H9 (cell line): ENCODE results near the gene PARM1. TPM values are rescaled to one million over a fixed set of nuclear protein-coding genes. Genes with fewer than 3 reads are reported as not detected.

ENCODE experiments used
- DNase-seq: peaks from one replicate; pipeline ENCODE4 v3.0.0-alpha.2; 2017
- H2AFZ ChIP-seq: one replicate; pipeline ENCODE4 v1.6.1; 2013; ENCODE audit warnings: mild to moderate bottlenecking, low read length, control low read depth, moderate library complexity
- H2AK5ac ChIP-seq: 2 replicates; pipeline ENCODE4 v1.6.1; 2013; ENCODE audit warnings: low read length, control low read depth, mixed read lengths; ENCODE audit not compliant: insufficient read length
- H2BK120ac ChIP-seq: one replicate; pipeline ENCODE4 v1.6.1; 2013; ENCODE audit warnings: low read depth, mild to moderate bottlenecking, low read length, control low read depth, inconsistent platforms; ENCODE audit not compliant: poor library complexity, severe bottlenecking
- H2BK12ac ChIP-seq: 2 replicates; pipeline ENCODE4 v1.6.1; 2013; ENCODE audit warnings: low read length, control low read depth, mixed read lengths, low read depth; ENCODE audit not compliant: insufficient read length
- H2BK15ac ChIP-seq: 2 replicates; pipeline ENCODE4 v1.6.1; 2013; ENCODE audit warnings: low read depth, low read length, control low read depth
- H2BK20ac ChIP-seq: one replicate; pipeline ENCODE4 v1.6.1; 2013; ENCODE audit warnings: low read depth, mild to moderate bottlenecking, low read length, control low read depth, inconsistent platforms; ENCODE audit not compliant: poor library complexity, severe bottlenecking
- H2BK5ac ChIP-seq: 2 replicates; pipeline ENCODE4 v1.6.1; 2013; ENCODE audit warnings: low read length, control low read depth, mixed read lengths; ENCODE audit not compliant: insufficient read length
- H3K14ac ChIP-seq: 2 replicates; pipeline ENCODE4 v1.6.1; 2013; ENCODE audit warnings: low read length, control low read depth; ENCODE audit not compliant: insufficient read depth
- H3K18ac ChIP-seq: 2 replicates; pipeline ENCODE4 v1.6.1; 2013; ENCODE audit warnings: low read depth, mild to moderate bottlenecking, mixed read lengths, low read length, control low read depth; ENCODE audit not compliant: insufficient read length
- H3K23ac ChIP-seq: 2 replicates; pipeline ENCODE4 v1.6.1; 2013; ENCODE audit warnings: low read length, control low read depth, mixed read lengths, low read depth; ENCODE audit not compliant: insufficient read length
- H3K23me2 ChIP-seq: 2 replicates; pipeline ENCODE4 v1.6.1; 2013; ENCODE audit warnings: low read depth, mild to moderate bottlenecking, mixed read lengths, low read length, control low read depth; ENCODE audit not compliant: insufficient read length, poor library complexity, severe bottlenecking
- H3K27ac ChIP-seq: 2 replicates; pipeline ENCODE4 v1.5.1; 2013; ENCODE audit warnings: low read length, control low read depth, mixed read lengths, low read depth; ENCODE audit not compliant: insufficient read length
- H3K27me3 ChIP-seq: 2 replicates; pipeline ENCODE4 v1.6.1; 2013; ENCODE audit warnings: low read length, control low read depth, inconsistent platforms; ENCODE audit not compliant: insufficient read depth
- H3K4ac ChIP-seq: 2 replicates; pipeline ENCODE4 v1.6.1; 2013; ENCODE audit warnings: low read depth, mild to moderate bottlenecking, control low read depth, inconsistent platforms, low read length, moderate library complexity
- H3K4me1 ChIP-seq: 2 replicates; pipeline ENCODE4 v1.6.1; 2013; ENCODE audit warnings: low read length, control low read depth, inconsistent platforms; ENCODE audit not compliant: insufficient read depth
- H3K4me2 ChIP-seq: 2 replicates; pipeline ENCODE4 v1.6.1; 2013; ENCODE audit warnings: low read length, control low read depth, mixed read lengths; ENCODE audit not compliant: insufficient read length, insufficient read depth
- H3K56ac ChIP-seq: 2 replicates; pipeline ENCODE4 v1.6.1; 2013; ENCODE audit warnings: low read depth, mild to moderate bottlenecking, mixed read lengths, low read length, control low read depth; ENCODE audit not compliant: insufficient read length
- H3K79me1 ChIP-seq: 2 replicates; pipeline ENCODE4 v1.6.1; 2013; ENCODE audit warnings: low read depth, mild to moderate bottlenecking, moderate library complexity, low read length, control low read depth, inconsistent platforms; ENCODE audit not compliant: insufficient read depth, poor library complexity, severe bottlenecking
- H3K79me2 ChIP-seq: 2 replicates; pipeline ENCODE4 v1.6.1; 2013; ENCODE audit warnings: low read length, control low read depth, inconsistent platforms; ENCODE audit not compliant: insufficient read depth
- H3K9ac ChIP-seq: 2 replicates; pipeline ENCODE4 v1.6.1; 2013; ENCODE audit warnings: low read length, control low read depth, mixed read lengths; ENCODE audit not compliant: insufficient read length; ENCODE audit errors: extremely low read depth
- H3K9me3 ChIP-seq: one replicate; pipeline ENCODE4 v1.6.1; 2013; ENCODE audit warnings: low read depth, low read length, inconsistent platforms; ENCODE audit not compliant: control insufficient read depth
- H3T11ph ChIP-seq: one replicate; pipeline ENCODE4 v1.6.1; 2013; ENCODE audit warnings: mild to moderate bottlenecking, low read length, control low read depth, inconsistent platforms
- H4K20me1 ChIP-seq: one replicate; pipeline ENCODE4 v1.6.1; 2013; ENCODE audit not compliant: control insufficient read depth, insufficient read length, insufficient read depth
- H4K5ac ChIP-seq: 2 replicates; pipeline ENCODE4 v1.6.1; 2013; ENCODE audit warnings: low read depth, mild to moderate bottlenecking, mixed read lengths, low read length, control low read depth; ENCODE audit not compliant: insufficient read length
- H4K8ac ChIP-seq: replicated peaks from 2 replicates; pipeline ENCODE4 v1.6.1; 2013; ENCODE audit warnings: low read length, control low read depth, mixed read lengths, low read depth; ENCODE audit not compliant: insufficient read length
- H4K91ac ChIP-seq: 2 replicates; pipeline ENCODE4 v1.6.1; 2013; ENCODE audit warnings: low read depth, mild to moderate bottlenecking, moderate library complexity, mixed read lengths, low read length, control low read depth; ENCODE audit not compliant: insufficient read length
- H3K27ac Mint-ChIP-seq, 3 experiments: 2 replicates in 2 of 3; 3 replicates in 1 of 3; pipeline ENCODE4 v1.8.0; 2020 to 2021; ENCODE audit warnings: mixed read lengths in 3 of 3, mild to moderate bottlenecking in 1 of 3, moderate library complexity in 1 of 3
- H3K27me3 Mint-ChIP-seq: 2 replicates; pipeline ENCODE4 v1.8.0; 2021; ENCODE audit warnings: low read depth, mild to moderate bottlenecking, moderate library complexity, mixed read lengths
- H3K36me3 Mint-ChIP-seq, 3 experiments: 2 replicates in 2 of 3; 3 replicates in 1 of 3; pipeline ENCODE4 v1.8.0; 2020 to 2021; ENCODE audit warnings: low read depth in 3 of 3, mixed read lengths in 3 of 3; ENCODE audit not compliant: insufficient read depth in 1 of 3
- H3K4me1 Mint-ChIP-seq, 2 experiments: 2 replicates each; pipeline ENCODE4 v1.8.0; 2020; ENCODE audit warnings: mixed read lengths in 2 of 2
- H3K4me3 Mint-ChIP-seq, 2 experiments: 2 replicates in 1 of 2; 3 replicates in 1 of 2; pipeline ENCODE4 v1.8.0; 2020 to 2021; ENCODE audit warnings: mild to moderate bottlenecking in 2 of 2, mixed read lengths in 2 of 2, moderate library complexity in 1 of 2
- H3K9me3 Mint-ChIP-seq, 2 experiments: 2 replicates in 1 of 2; 3 replicates in 1 of 2; pipeline ENCODE4 v1.8.0; 2020; ENCODE audit warnings: mild to moderate bottlenecking in 2 of 2, mixed read lengths in 2 of 2, moderate library complexity in 1 of 2
- CTCF ChIP-seq: fragments of 200-600 bp; sonication (generic); conservative IDR thresholded peaks from 3 replicates; pipeline ENCODE4 v1.8.0; 2021; ENCODE audit warnings: antibody characterized with exemption, mild to moderate bottlenecking
- WGBS: extraction: QIAGEN DNeasy Blood & Tissue Kit; methylation state at CpG from one replicate; pipeline ENCODE4 v1.1.7; 2013; ENCODE audit warnings: missing lambda C conversion rate, low lambda C conversion rate, mixed read lengths; ENCODE audit not compliant: insufficient read length; ENCODE audit errors: extremely low coverage; 5-methylcytosine and 5-hydroxymethylcytosine counted together
- total RNA-seq: library from RNA; stranded (reverse); gene quantifications from 2 replicates; pipeline ENCODE4 v1.2.1, GENCODE V29; 2021

PARM1 gene
- total RNA-seq, 1 experiment from 2014 or later = 2.0 TPM

- Histone ChIP-seq H3K23ac (no peak overlapping the region), H4K8ac (no peak overlapping the region), H3K56ac (no peak overlapping the region), H2BK20ac (no peak overlapping the region), H3K23me2 (no peaks in the 10 kb centered on the region), H4K91ac (no peak overlapping the region), H2BK15ac (no peak overlapping the region), H3K79me1 (no peaks in the 10 kb centered on the region), H3K79me2 (no peaks in the 10 kb centered on the region), H2BK5ac (no peak overlapping the region), H2AK5ac (no peak overlapping the region), H3K18ac (no peak overlapping the region), H4K20me1 (peaks cover 2% of the 10 kb centered on the region), H3T11ph (no peak overlapping the region), H3K27me3 (no peaks in the 10 kb centered on the region), H2AFZ (no peak overlapping the region), H3K4me2 (no peak overlapping the region), H2BK120ac (no peak overlapping the region), H3K4me1 (peaks cover 2% of the 10 kb centered on the region; the same call in 1 of the 2 replicates), H3K9me3 (no peaks in the 10 kb centered on the region), H3K9ac (no peak overlapping the region), H3K14ac (no peak overlapping the region; the same call in 1 of the 2 replicates), H3K27ac (no peak overlapping the region), H3K4ac (no peak overlapping the region), H2BK12ac (no peak overlapping the region), H4K5ac (no peak overlapping the region)
- Mint-ChIP-seq H3K36me3 (0 out of 7 replicates have a peak, but pooled peaks cover 0 to 4% (median 0%) of the 10 kb centered on the region in 3 experiments), H3K4me1 (peaks cover 4 to 8% of the 10 kb centered on the region in 2 experiments; a peak in 3 of 4 replicates), H3K9me3 (no peaks in the 10 kb centered on the region), H3K27me3 (no peaks in the 10 kb centered on the region), H3K27ac (no peak overlapping the region), H3K4me3 (no peak overlapping the region)
- no CpG with 5 or more reads among the region's 1 CpG for WGBS
- DNase-seq = no peak
- TF ChIP-seq CTCF = no peak
Observed at GRCh38 chr4:74891037-74891436, 41.9 kb upstream of the PARM1 start.
